Cardiac muscle cell (in vitro differentiated cells and primary cell): Measurements from ENCODE around the gene NFATC3. TPM values are rescaled to one million over a fixed set of nuclear protein-coding genes. Genes with fewer than 3 reads are reported as not detected.

Experiments used
- DNase-seq, 2 donors: peaks; one replicate each; pipeline versions ENCODE4 v3.0.0 to v3.0.0-alpha.2; 2010 to 2017; ENCODE audit warnings: low read depth in 1 of 2, low spot score in 1 of 2
- H3K27ac ChIP-seq: fragments of 200-600 bp; sonication (generic); 2 replicates; pipeline ENCODE4 v1.5.1; 2016
- H3K27me3 ChIP-seq: fragments of 200-600 bp; sonication (generic); 2 replicates; pipeline ENCODE4 v1.6.0; 2016; ENCODE audit warnings: control low read depth
- H3K36me3 ChIP-seq: fragments of 200-600 bp; sonication (generic); 2 replicates; pipeline ENCODE4 v1.5.1; 2016; ENCODE audit warnings: control low read depth
- H3K4me1 ChIP-seq: fragments of 200-600 bp; sonication (generic); 2 replicates; pipeline ENCODE4 v1.8.1; 2017; ENCODE audit warnings: low read depth, mild to moderate bottlenecking, mixed run types
- H3K4me3 ChIP-seq: fragments of 200-600 bp; sonication (generic); 2 replicates; pipeline ENCODE4 v1.5.1; 2016; ENCODE audit warnings: mild to moderate bottlenecking
- H3K9me3 ChIP-seq: fragments of 200-600 bp; sonication (generic); 2 replicates; pipeline ENCODE4 v1.5.1; 2017; ENCODE audit warnings: low read depth, mild to moderate bottlenecking, control low read depth
- polyA plus RNA-seq: library from polyadenylated mRNA; unstranded; fragments of >200 nt; fragmentation: Nextera tagmentation; extraction: Ambion mirVana; gene quantifications from 2 replicates; pipeline ENCODE4 v1.2.1, GENCODE V29; 2016
- total RNA-seq: library from RNA; depleted of rRNA; stranded (reverse); fragments of >200 nt; gene quantifications from 2 replicates; pipeline ENCODE4 v1.2.3, GENCODE V29; 2016
- TF ChIP-seq, protein P1 (sequence below): IDR thresholded peaks from 2 replicates; pipeline ENCODE4 v1.5.1; 2012; ENCODE audit warnings: low read depth, mild to moderate bottlenecking, low read length

NFATC3 gene
- total and polyA plus RNA-seq, 2 experiments from 2014 or later, result 13.6 to 26.2 TPM

- H3K4me3 ChIP-seq, result no peak overlapping the region
- H3K27me3 ChIP-seq, result no peaks in the 10 kb centered on the region
- no peak overlapping the region for H3K27ac ChIP-seq
- H3K9me3 ChIP-seq, result no peaks in the 10 kb centered on the region
- no peaks in the 10 kb centered on the region for H3K4me1 ChIP-seq
- no peak for DNase-seq
- no peaks in the 10 kb centered on the region for H3K36me3 ChIP-seq
- TF ChIP-seq, protein P1, sequence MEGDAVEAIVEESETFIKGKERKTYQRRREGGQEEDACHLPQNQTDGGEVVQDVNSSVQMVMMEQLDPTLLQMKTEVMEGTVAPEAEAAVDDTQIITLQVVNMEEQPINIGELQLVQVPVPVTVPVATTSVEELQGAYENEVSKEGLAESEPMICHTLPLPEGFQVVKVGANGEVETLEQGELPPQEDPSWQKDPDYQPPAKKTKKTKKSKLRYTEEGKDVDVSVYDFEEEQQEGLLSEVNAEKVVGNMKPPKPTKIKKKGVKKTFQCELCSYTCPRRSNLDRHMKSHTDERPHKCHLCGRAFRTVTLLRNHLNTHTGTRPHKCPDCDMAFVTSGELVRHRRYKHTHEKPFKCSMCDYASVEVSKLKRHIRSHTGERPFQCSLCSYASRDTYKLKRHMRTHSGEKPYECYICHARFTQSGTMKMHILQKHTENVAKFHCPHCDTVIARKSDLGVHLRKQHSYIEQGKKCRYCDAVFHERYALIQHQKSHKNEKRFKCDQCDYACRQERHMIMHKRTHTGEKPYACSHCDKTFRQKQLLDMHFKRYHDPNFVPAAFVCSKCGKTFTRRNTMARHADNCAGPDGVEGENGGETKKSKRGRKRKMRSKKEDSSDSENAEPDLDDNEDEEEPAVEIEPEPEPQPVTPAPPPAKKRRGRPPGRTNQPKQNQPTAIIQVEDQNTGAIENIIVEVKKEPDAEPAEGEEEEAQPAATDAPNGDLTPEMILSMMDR, result no peak
Observed at GRCh38 chr16:68047987-68048386, 37.2 kb upstream of the NFATC3 start.

DNA sequence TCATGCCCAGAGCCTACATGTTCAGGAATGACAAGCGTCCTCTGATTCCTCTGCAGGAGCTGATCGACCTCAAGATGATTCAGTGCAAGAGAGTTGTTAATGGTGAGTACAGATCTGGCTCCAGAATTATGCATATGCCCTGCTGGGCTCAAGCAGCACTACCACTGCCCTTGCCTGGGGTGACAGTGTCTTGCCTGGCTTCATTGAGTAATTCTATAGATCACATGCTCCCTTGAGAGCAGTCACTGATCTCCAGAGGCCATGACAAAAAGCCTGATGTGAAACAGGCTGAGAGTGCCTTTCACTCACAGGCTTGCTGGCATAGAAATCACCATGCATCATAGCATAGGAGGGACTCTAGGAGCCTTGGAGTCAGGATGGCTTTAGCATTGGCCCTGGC, 35.7 kb upstream of the NFATC3 start:
- Histone ChIP-seq H3K9me3 (no peaks in the 10 kb centered on the region), H3K4me1 (no peaks in the 10 kb centered on the region), H3K36me3 (peaks cover 5% of the 10 kb centered on the region), H3K4me3 (no peak overlapping the region), H3K27me3 (no peaks in the 10 kb centered on the region), H3K27ac (no peak overlapping the region)
- TF ChIP-seq, protein P1, result no peak
- no peak for DNase-seq

GRCh38 chr16:68055395-68055794, 29.8 kb upstream of the NFATC3 start:
- Histone ChIP-seq H3K4me1 (no peaks in the 10 kb centered on the region), H3K4me3 (no peak overlapping the region), H3K27ac (no peak overlapping the region), H3K36me3 (peaks cover 5% of the 10 kb centered on the region), H3K27me3 (no peaks in the 10 kb centered on the region), H3K9me3 (no peaks in the 10 kb centered on the region)
- DNase-seq, result no peak
- TF ChIP-seq, protein P1, result no peak

- H3K27me3 ChIP-seq, result no peaks in the 10 kb centered on the region
- no peaks in the 10 kb centered on the region for H3K4me1 ChIP-seq
- no peak overlapping the region for H3K27ac ChIP-seq
- no peaks in the 10 kb centered on the region for H3K36me3 ChIP-seq
- H3K4me3 ChIP-seq, result no peak overlapping the region
- TF ChIP-seq, protein P1, result no peak
- H3K9me3 ChIP-seq, result no peaks in the 10 kb centered on the region
- no peak for DNase-seq
Observed at GRCh38 chr16:68059804-68060203, 25.4 kb upstream of the NFATC3 start.

DNA sequence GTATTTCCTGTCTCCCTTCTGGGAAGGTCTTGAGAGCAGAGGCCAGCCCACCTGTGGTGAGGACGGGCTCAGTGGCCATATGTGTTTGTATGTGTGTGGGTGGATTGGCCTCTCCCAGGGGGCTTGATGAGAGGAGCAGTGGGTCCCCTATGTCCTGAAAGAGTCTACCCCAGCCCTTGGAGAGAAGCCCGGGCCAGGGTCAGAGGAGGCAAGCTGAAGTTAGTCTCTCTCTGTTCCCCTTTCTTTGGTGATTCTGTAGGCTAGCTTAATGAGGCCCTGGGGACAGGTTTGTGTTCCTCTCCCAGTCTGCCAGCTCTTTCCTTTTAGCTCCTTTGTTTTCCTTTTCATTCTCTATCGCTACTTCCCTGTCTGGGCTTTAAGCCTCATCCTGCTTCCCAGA, 23.8 kb upstream of the NFATC3 start:
- Histone ChIP-seq H3K4me3 (no peak overlapping the region), H3K27me3 (no peaks in the 10 kb centered on the region), H3K4me1 (no peaks in the 10 kb centered on the region), H3K36me3 (no peaks in the 10 kb centered on the region), H3K9me3 (no peaks in the 10 kb centered on the region), H3K27ac (no peak overlapping the region)
- TF ChIP-seq, protein P1, result no peak
- no peak for DNase-seq

- DNase-seq, result no peak
- TF ChIP-seq, protein P1, result no peak
- H3K27ac ChIP-seq, result no peak overlapping the region
- H3K9me3 ChIP-seq, result no peaks in the 10 kb centered on the region
- H3K27me3 ChIP-seq, result no peaks in the 10 kb centered on the region
- H3K4me1 ChIP-seq, result no peaks in the 10 kb centered on the region
- no peak overlapping the region for H3K4me3 ChIP-seq
- H3K36me3 ChIP-seq, result no peaks in the 10 kb centered on the region
Observed at GRCh38 chr16:68062910-68063393, 22.2 kb upstream of the NFATC3 start.
